HepG2 (cell line): Measurements from ENCODE around the gene SLC22A12. TPM values are rescaled to one million over a fixed set of nuclear protein-coding genes. Genes with fewer than 3 reads are reported as not detected.

Experiments used
- ATAC-seq: fragments of 200-7000 bp; cut with Tn5 transposase; 3 replicates; pipeline ENCODE4 v1.9.1; 2020; ENCODE audit warnings: mild to moderate bottlenecking, moderate library complexity
- BruUV-seq: library from RNA; stranded (reverse); fragments of 400-500 nt; replicated peaks from 2 replicates; lab custom pipeline; 2021; lab: Mats Ljungman, UMichigan
- CTCF ChIA-PET: fragments of 300-600 bp; formaldehyde crosslinking; extraction: SDS; loops from one replicate; lab custom pipeline; 2021; ENCODE audit warnings: low total read pairs, inconsistent platforms, low intra/inter-chr PET ratio; lab: Yijun Ruan, JAX
- POLR2A ChIA-PET: fragments of 350-600 bp; sonication (Branson Sonifier 250); formaldehyde crosslinking; loops from one replicate; lab custom pipeline; 2020; ENCODE audit warnings: antibody characterized with exemption, inconsistent platforms; lab: Yijun Ruan, JAX
- DNase-seq: peaks from one replicate; pipeline ENCODE4 v3.0.0-alpha.2; 2015; ENCODE audit warnings: low spot score
- FAIRE-seq: peaks from 3 replicates; lab custom pipeline; 2011; peaks lifted over from hg19 to GRCh38; lab: Jason Lieb, UNC
- H2AFZ ChIP-seq: one replicate; pipeline ENCODE4 v1.6.1; 2011; ENCODE audit warnings: low read length, inconsistent platforms
- H3K27ac ChIP-seq: fragments of 300-600 bp; 3 replicates; pipeline ENCODE4 v1.8.0; 2011; ENCODE audit warnings: mixed run types, mild to moderate bottlenecking, mixed read lengths, low read length, inconsistent platforms; ENCODE audit not compliant: insufficient read depth; ENCODE audit errors: extremely low read length
- H3K27me3 ChIP-seq, 2 experiments: fragments of 200-600 bp in 1 of 2; 2 replicates in 1 of 2; 3 replicates in 1 of 2; pipeline versions ENCODE4 v1.6.0 to v1.8.0; 2011; ENCODE audit warnings: low read length in 2 of 2, mild to moderate bottlenecking in 2 of 2, moderate library complexity in 2 of 2, inconsistent platforms in 1 of 2; ENCODE audit not compliant: insufficient read depth in 2 of 2, control insufficient read depth in 1 of 2
- H3K36me3 ChIP-seq, 2 experiments: fragments of 200-600 bp in 1 of 2; replicated peaks in 1 of 2; 2 replicates in 1 of 2; 3 replicates in 1 of 2; pipeline versions ENCODE4 v1.5.1 to v1.8.0; 2011; ENCODE audit warnings: low read length in 2 of 2, inconsistent platforms in 1 of 2; ENCODE audit not compliant: insufficient read depth in 2 of 2, control insufficient read depth in 1 of 2
- H3K4me1 ChIP-seq: 2 replicates; pipeline ENCODE4 v1.5.1; 2012; ENCODE audit warnings: low read length, inconsistent platforms; ENCODE audit not compliant: insufficient read depth
- H3K4me2 ChIP-seq: 2 replicates; pipeline ENCODE4 v1.6.0; 2011; ENCODE audit warnings: low read depth, low read length, inconsistent platforms
- H3K4me3 ChIP-seq, 3 experiments: fragments of 200-600 bp in 1 of 3; sonication (generic), shearing (Covaris generic) in 1 of 3; replicated peaks in 1 of 3; 2 replicates each; pipeline ENCODE4 v1.5.1; 2011 to 2016; ENCODE audit warnings: low read length in 3 of 3, inconsistent platforms in 2 of 3, low read depth in 2 of 3, mild to moderate bottlenecking in 2 of 3, control low read depth in 1 of 3, mixed read lengths in 1 of 3; ENCODE audit not compliant: insufficient read depth in 1 of 3
- H3K79me2 ChIP-seq: one replicate; pipeline ENCODE4 v1.6.1; 2011; ENCODE audit warnings: low read length, inconsistent platforms; ENCODE audit not compliant: insufficient read depth
- H3K9ac ChIP-seq: 2 replicates; pipeline ENCODE4 v1.6.0; 2011; ENCODE audit warnings: mild to moderate bottlenecking, low read depth, low read length, inconsistent platforms; ENCODE audit not compliant: insufficient read depth
- H3K9me3 ChIP-seq: 2 replicates; pipeline ENCODE4 v1.5.1; 2012; ENCODE audit warnings: mild to moderate bottlenecking, low read length
- H4K20me1 ChIP-seq: 2 replicates; pipeline ENCODE4 v1.6.0; 2011; ENCODE audit warnings: inconsistent platforms, mild to moderate bottlenecking, low read length, moderate library complexity; ENCODE audit not compliant: insufficient read depth
- HMG20A ChIP-seq: IDR thresholded peaks from 2 replicates; pipeline ENCODE4 v1.6.1; 2016; ENCODE audit warnings: borderline replicate concordance
- MBNL3 ChIP-seq: fragments of 250-450 bp; sonication (Bioruptor Pico); conservative IDR thresholded peaks from 2 replicates; pipeline ENCODE4 v1.8.0; 2022; ENCODE audit warnings: mild to moderate bottlenecking, inconsistent platforms
- ZNF367 ChIP-seq: sonication (generic); formaldehyde crosslinking; IDR thresholded peaks from 2 replicates; pipeline ENCODE4 v1.4.0; 2020; ENCODE audit warnings: missing genetic modification reagents, borderline replicate concordance
- WGBS: methylation state at CpG from one replicate; pipeline ENCODE4 v1.1.6; 2017; ENCODE audit warnings: low lambda C conversion rate; 5-methylcytosine and 5-hydroxymethylcytosine counted together
- in situ Hi-C: cut with HindIII; loops from 2 replicates; pipeline ENCODE4 v1.10.0; 2017; ENCODE audit warnings: low pct_unique_long_range_greater_than_20kb; ENCODE audit not compliant: extremely low pct_ligation_motif_present
- intact Hi-C: fragments of 100-400 bp; cut with micrococcal nuclease; formaldehyde crosslinking; loops from one replicate; pipeline ENCODE4 v1.10.0; 2022; ENCODE audit not compliant: unreplicated experiment
- polyA plus RNA-seq, 8 experiments: library from polyadenylated mRNA; depleted of rRNA in 3 of 8; stranded (reverse) in 7 of 8; unstranded in 1 of 8; fragments of >200 nt; fragmentation: Illumina TruSeq in 4 of 8; extraction: Trizol in 4 of 8; gene quantifications; 2 replicates each; pipeline versions ENCODE4 v1.2.1 to v1.2.3, GENCODE V29; 2011 to 2016; ENCODE audit warnings: low read depth in 4 of 8, missing spikeins in 1 of 8, mixed read lengths in 1 of 8; ENCODE audit not compliant: insufficient read depth in 1 of 8
- total RNA-seq, 5 experiments: library from RNA; depleted of rRNA; stranded (reverse); fragments of >200 nt; fragmentation: Illumina TruSeq; extraction: Trizol; gene quantifications; 2 replicates each; pipeline ENCODE4 v1.2.3, GENCODE V29; 2016; ENCODE audit warnings: low read depth in 1 of 5
- TF ChIP-seq, protein P1 (sequence below): sonication (generic); formaldehyde crosslinking; IDR thresholded peaks from 2 replicates; pipeline ENCODE4 v1.4.0; 2020; ENCODE audit warnings: mild to moderate bottlenecking, missing genetic modification reagents
- TF ChIP-seq, protein P2 (sequence below): sonication (generic); formaldehyde crosslinking; conservative IDR thresholded peaks from 2 replicates; pipeline ENCODE4 v1.8.0; 2022; ENCODE audit warnings: missing genetic modification reagents
- TF ChIP-seq, protein P3 (sequence below): sonication (generic); formaldehyde crosslinking; IDR thresholded peaks from 2 replicates; pipeline ENCODE4 v1.4.0; 2020; ENCODE audit warnings: mild to moderate bottlenecking, missing genetic modification reagents, borderline replicate concordance
- TF ChIP-seq, protein P4 (sequence below): sonication (generic); formaldehyde crosslinking; IDR thresholded peaks from 2 replicates; pipeline ENCODE4 v1.4.0; 2020; ENCODE audit warnings: mild to moderate bottlenecking, low read depth, missing genetic modification reagents

Gene SLC22A12
- total and polyA plus RNA-seq, 2 of the 13 experiments (the other 11 are each of a cell fraction or from before 2014, with no cell fraction given): not detected

DNA sequence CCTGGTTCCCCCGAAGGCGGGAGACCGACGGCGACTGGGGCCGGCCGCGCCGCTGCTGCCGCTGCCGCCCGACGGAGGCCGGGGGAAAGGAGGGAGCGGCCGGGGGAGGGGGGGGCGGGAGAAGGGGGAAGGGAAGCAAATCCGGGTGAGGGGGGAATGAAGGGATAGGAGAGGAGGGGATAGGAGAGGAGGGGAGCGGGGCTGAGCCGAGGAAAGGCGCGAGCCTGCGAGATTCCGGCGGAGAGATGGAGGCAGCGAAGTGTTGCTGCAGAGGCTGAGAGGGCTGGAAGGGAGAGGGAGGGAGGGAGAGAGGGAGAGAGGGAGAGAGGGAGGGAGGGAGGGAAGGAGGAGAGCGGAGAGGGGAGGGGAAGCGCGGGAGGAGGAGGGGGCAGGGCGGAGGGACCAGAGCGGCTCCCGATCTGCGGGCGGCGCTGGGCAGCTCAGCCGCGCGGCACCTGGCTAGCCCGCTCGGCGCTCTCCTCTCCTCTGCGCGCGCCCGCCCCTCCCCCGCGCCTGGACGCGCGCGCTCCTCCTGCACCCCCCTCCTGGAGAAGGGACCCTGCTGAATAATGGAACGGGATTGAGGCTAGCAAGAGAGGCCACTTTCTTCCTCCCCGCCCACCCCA, 52.3 kb downstream of the SLC22A12 start (continued):
- TF ChIP-seq, protein P1, sequence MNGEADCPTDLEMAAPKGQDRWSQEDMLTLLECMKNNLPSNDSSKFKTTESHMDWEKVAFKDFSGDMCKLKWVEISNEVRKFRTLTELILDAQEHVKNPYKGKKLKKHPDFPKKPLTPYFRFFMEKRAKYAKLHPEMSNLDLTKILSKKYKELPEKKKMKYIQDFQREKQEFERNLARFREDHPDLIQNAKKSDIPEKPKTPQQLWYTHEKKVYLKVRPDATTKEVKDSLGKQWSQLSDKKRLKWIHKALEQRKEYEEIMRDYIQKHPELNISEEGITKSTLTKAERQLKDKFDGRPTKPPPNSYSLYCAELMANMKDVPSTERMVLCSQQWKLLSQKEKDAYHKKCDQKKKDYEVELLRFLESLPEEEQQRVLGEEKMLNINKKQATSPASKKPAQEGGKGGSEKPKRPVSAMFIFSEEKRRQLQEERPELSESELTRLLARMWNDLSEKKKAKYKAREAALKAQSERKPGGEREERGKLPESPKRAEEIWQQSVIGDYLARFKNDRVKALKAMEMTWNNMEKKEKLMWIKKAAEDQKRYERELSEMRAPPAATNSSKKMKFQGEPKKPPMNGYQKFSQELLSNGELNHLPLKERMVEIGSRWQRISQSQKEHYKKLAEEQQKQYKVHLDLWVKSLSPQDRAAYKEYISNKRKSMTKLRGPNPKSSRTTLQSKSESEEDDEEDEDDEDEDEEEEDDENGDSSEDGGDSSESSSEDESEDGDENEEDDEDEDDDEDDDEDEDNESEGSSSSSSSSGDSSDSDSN (CRISPR knock-in tag): no peak
- no peak for TF ChIP-seq MBNL3
- TF ChIP-seq HMG20A (CRISPR knock-in tag): no peak
- TF ChIP-seq, all 625 proteins: peak for 0

DNA sequence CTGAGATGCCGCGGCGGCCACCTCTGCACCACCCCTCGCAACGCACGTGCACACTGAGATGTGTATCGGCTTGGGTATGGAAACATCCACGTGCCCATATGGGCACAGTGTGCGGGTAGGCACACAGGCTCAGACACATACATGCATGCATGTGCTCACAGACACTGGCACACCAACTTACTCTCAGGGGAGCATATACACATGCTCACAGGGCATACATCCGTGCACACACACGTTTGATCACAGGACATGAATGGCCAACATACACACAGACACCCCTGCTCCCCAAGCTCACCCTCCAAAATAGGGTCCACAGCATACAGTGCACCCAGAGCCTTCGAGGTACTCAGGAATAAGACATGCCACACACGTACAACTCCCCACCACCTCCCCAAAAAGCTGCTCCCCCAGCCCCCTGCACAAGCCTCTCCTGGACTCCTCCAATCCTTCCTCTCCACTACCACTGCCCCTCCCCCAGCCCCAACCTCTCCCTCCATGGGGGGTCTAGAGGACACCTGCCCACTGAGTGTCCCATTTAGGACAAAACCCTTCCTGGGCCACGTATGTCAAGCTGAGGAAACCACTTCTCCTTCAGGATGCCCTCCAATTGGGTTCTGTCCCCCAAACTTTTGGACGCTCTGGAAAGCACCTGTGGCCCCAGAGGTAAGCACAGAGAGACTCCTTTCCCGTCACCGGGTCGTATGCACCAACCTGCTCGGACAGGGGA, 53.1 kb downstream of the SLC22A12 start:
- peaks cover 12 to 72% of the 10 kb centered on the region in 2 experiments; a peak in 4 of 5 replicates for H3K27me3 ChIP-seq
- H2AFZ ChIP-seq: no peak overlapping the region
- H3K9me3 ChIP-seq: no peaks in the 10 kb centered on the region
- no peaks in the 10 kb centered on the region for H3K79me2 ChIP-seq
- no peak overlapping the region for H3K27ac ChIP-seq
- in situ Hi-C loops (no loop called here), intact Hi-C loops (no loop called here)
- FAIRE-seq: no peak
- H3K4me2 ChIP-seq: no peak overlapping the region
- H3K9ac ChIP-seq: no peak overlapping the region
- no peak for ATAC-seq
- H4K20me1 ChIP-seq: no peaks in the 10 kb centered on the region
- POLR2A ChIA-PET: no interaction called here
- CTCF ChIA-PET: no interaction called here
- WGBS: 4% methylated on average over 12 of the region's 19 CpGs
- no peaks in the 10 kb centered on the region for H3K36me3 ChIP-seq
- no peak for DNase-seq
- BruUV-seq: no TSS peak
- H3K4me1 ChIP-seq: no peaks in the 10 kb centered on the region
- no peak overlapping the region for H3K4me3 ChIP-seq
- TF ChIP-seq, protein P2, sequence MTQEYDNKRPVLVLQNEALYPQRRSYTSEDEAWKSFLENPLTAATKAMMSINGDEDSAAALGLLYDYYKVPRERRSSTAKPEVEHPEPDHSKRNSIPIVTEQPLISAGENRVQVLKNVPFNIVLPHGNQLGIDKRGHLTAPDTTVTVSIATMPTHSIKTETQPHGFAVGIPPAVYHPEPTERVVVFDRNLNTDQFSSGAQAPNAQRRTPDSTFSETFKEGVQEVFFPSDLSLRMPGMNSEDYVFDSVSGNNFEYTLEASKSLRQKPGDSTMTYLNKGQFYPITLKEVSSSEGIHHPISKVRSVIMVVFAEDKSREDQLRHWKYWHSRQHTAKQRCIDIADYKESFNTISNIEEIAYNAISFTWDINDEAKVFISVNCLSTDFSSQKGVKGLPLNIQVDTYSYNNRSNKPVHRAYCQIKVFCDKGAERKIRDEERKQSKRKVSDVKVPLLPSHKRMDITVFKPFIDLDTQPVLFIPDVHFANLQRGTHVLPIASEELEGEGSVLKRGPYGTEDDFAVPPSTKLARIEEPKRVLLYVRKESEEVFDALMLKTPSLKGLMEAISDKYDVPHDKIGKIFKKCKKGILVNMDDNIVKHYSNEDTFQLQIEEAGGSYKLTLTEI (CRISPR knock-in tag): no peak
- TF ChIP-seq, protein P3, sequence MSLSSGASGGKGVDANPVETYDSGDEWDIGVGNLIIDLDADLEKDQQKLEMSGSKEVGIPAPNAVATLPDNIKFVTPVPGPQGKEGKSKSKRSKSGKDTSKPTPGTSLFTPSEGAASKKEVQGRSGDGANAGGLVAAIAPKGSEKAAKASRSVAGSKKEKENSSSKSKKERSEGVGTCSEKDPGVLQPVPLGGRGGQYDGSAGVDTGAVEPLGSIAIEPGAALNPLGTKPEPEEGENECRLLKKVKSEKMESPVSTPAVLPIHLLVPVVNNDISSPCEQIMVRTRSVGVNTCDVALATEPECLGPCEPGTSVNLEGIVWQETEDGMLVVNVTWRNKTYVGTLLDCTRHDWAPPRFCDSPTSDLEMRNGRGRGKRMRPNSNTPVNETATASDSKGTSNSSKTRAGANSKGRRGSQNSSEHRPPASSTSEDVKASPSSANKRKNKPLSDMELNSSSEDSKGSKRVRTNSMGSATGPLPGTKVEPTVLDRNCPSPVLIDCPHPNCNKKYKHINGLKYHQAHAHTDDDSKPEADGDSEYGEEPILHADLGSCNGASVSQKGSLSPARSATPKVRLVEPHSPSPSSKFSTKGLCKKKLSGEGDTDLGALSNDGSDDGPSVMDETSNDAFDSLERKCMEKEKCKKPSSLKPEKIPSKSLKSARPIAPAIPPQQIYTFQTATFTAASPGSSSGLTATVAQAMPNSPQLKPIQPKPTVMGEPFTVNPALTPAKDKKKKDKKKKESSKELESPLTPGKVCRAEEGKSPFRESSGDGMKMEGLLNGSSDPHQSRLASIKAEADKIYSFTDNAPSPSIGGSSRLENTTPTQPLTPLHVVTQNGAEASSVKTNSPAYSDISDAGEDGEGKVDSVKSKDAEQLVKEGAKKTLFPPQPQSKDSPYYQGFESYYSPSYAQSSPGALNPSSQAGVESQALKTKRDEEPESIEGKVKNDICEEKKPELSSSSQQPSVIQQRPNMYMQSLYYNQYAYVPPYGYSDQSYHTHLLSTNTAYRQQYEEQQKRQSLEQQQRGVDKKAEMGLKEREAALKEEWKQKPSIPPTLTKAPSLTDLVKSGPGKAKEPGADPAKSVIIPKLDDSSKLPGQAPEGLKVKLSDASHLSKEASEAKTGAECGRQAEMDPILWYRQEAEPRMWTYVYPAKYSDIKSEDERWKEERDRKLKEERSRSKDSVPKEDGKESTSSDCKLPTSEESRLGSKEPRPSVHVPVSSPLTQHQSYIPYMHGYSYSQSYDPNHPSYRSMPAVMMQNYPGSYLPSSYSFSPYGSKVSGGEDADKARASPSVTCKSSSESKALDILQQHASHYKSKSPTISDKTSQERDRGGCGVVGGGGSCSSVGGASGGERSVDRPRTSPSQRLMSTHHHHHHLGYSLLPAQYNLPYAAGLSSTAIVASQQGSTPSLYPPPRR (CRISPR knock-in tag): no peak
- TF ChIP-seq ZNF367 (CRISPR knock-in tag): no peak
- TF ChIP-seq, protein P4, sequence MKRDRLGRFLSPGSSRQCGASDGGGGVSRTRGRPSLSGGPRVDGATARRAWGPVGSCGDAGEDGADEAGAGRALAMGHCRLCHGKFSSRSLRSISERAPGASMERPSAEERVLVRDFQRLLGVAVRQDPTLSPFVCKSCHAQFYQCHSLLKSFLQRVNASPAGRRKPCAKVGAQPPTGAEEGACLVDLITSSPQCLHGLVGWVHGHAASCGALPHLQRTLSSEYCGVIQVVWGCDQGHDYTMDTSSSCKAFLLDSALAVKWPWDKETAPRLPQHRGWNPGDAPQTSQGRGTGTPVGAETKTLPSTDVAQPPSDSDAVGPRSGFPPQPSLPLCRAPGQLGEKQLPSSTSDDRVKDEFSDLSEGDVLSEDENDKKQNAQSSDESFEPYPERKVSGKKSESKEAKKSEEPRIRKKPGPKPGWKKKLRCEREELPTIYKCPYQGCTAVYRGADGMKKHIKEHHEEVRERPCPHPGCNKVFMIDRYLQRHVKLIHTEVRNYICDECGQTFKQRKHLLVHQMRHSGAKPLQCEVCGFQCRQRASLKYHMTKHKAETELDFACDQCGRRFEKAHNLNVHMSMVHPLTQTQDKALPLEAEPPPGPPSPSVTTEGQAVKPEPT (CRISPR knock-in tag): no peak
